ENCODE data around the gene SCGB1D1.
A peak's percentile ranks its signal among the peaks of the same experiment; 100 is the strongest.

Gene SCGB1D1

GRCh38 chr11:62153617-62154016 lies 36.4 kb upstream of the SCGB1D1 start:
- no peak for DNase-seq (ENCODE audit: low read depth, low spot score)
- ChIA-PET POLR2A (no interaction called here), CTCF (interaction anchor here (1.2 kb wide), 1 partner anchor 356 kb away, joined by 4 read pairs; no protein-coding TSS in a partner anchor)
- H3K4me3 ChIP-seq (ENCODE audit: low read depth, low read length) = no peak overlapping the region
- no peak for TF ChIP-seq CTCF (IDR thresholded peaks at IDR 0.05; ENCODE audit: insufficient read depth, low read length, missing control alignments)

- DNase-seq (ENCODE audit: low read depth, low spot score) = no peak
- no peak overlapping the region for H3K4me3 ChIP-seq (ENCODE audit: low read depth, low read length)
- ChIA-PET POLR2A (no interaction called here), CTCF (no interaction called here)
- TF ChIP-seq CTCF (IDR thresholded peaks at IDR 0.05; ENCODE audit: insufficient read depth, low read length, missing control alignments) = no peak
These were observed 32.4 kb upstream of the SCGB1D1 start for GRCh38 chr11:62157603-62158002.

GRCh38 chr11:62166371-62166770 lies 23.6 kb upstream of the SCGB1D1 start:
- POLR2A ChIA-PET = no interaction called here
- H3K4me3 ChIP-seq (ENCODE audit: low read depth, low read length) = no peak overlapping the region
- no peak for TF ChIP-seq CTCF (IDR thresholded peaks at IDR 0.05; ENCODE audit: insufficient read depth, low read length, missing control alignments)
- CTCF ChIA-PET = interaction anchor here (1.5 kb wide), 1 partner anchor 9 kb away, joined by 4 read pairs; no protein-coding TSS in a partner anchor
- DNase-seq (ENCODE audit: low read depth, low spot score) = no peak

GRCh38 chr11:62169448-62169847 lies 20.6 kb upstream of the SCGB1D1 start:
- CTCF ChIA-PET = interaction anchor here (2.3 to 3.3 kb wide), 3 partner anchors 141 to 208 kb away, joined by 5 to 19 read pairs (median 7); no protein-coding TSS in a partner anchor
- TF ChIP-seq CTCF (IDR thresholded peaks at IDR 0.05; ENCODE audit: insufficient read depth, low read length, missing control alignments) = no peak
- H3K4me3 ChIP-seq (ENCODE audit: low read depth, low read length) = no peak overlapping the region
- DNase-seq (ENCODE audit: low read depth, low spot score) = no peak
- POLR2A ChIA-PET = no interaction called here

- CTCF ChIA-PET = interaction anchor here (2.3 to 3.3 kb wide), 3 partner anchors 140 to 208 kb away, joined by 5 to 19 read pairs (median 7); no protein-coding TSS in a partner anchor
- POLR2A ChIA-PET = no interaction called here
- no peak for TF ChIP-seq CTCF (IDR thresholded peaks at IDR 0.05; ENCODE audit: insufficient read depth, low read length, missing control alignments)
- DNase-seq (ENCODE audit: low read depth, low spot score) = no peak
- no peak overlapping the region for H3K4me3 ChIP-seq (ENCODE audit: low read depth, low read length)
These were observed 20.1 kb upstream of the SCGB1D1 start for GRCh38 chr11:62169935-62170334.

- DNase-seq (ENCODE audit: low read depth, low spot score) = no peak
- no peak overlapping the region for H3K4me3 ChIP-seq (ENCODE audit: low read depth, low read length)
- TF ChIP-seq CTCF (IDR thresholded peaks at IDR 0.05; ENCODE audit: insufficient read depth, low read length, missing control alignments) = peak; percentile 47
- ChIA-PET CTCF (interaction anchor here (0.6 to 3.3 kb wide), 15 partner anchors 11 to 206 kb away, joined by 3 to 19 read pairs (median 3); partner anchors contain the start of gene SCGB1D1), POLR2A (no interaction called here)
These were observed 18.7 kb upstream of the SCGB1D1 start for GRCh38 chr11:62171261-62171723.

All from AG04449 (cell line).